HG02642 (cell line): ENCODE data around the gene GPLD1.
A peak's percentile ranks its signal among the peaks of the same experiment; 100 is the strongest.
"Not testable (repeated sequence)": the region's sequence is repeated elsewhere in the genome, so short reads cannot be mapped to it uniquely, and the experiment has no call there.

Source experiments
- ATAC-seq: cut with Tn5 transposase; IDR thresholded peaks from one replicate; pipeline ENCODE4 v1.9.1; 2021; ENCODE audit warnings: mild to moderate bottlenecking; ENCODE audit not compliant: unreplicated experiment, poor library complexity

GPLD1 gene

GRCh38 chr6:24426729-24427446, 62.5 kb downstream of the GPLD1 start:
- ATAC-seq = no peak

GRCh38 chr6:24425091-24425490, 64.3 kb downstream of the GPLD1 start:
- ATAC-seq = no peak

GRCh38 chr6:24419526-24419925, 69.9 kb downstream of the GPLD1 start:
- no peak for ATAC-seq

GRCh38 chr6:24415753-24416152, 73.6 kb downstream of the GPLD1 start:
- ATAC-seq = peak; percentile 86

GRCh38 chr6:24414531-24414930, 74.8 kb downstream of the GPLD1 start:
- ATAC-seq = not testable (repeated sequence)

GRCh38 chr6:24412294-24412693, 77.1 kb downstream of the GPLD1 start:
- no peak for ATAC-seq

- no peak for ATAC-seq
Observed at GRCh38 chr6:24410622-24411021, 78.8 kb downstream of the GPLD1 start.

- ATAC-seq = peak; percentile 91
Observed at GRCh38 chr6:24408719-24409410, 80.5 kb downstream of the GPLD1 start.

- no peak for ATAC-seq
Observed at GRCh38 chr6:24405262-24405661, 84.1 kb downstream of the GPLD1 start.

- ATAC-seq = no peak
Observed at GRCh38 chr6:24403501-24403824, 85.9 kb downstream of the GPLD1 start.

GRCh38 chr6:24402697-24403500, 86.5 kb downstream of the GPLD1 start, which contains the start of gene MRS2:
Gene MRS2 (plus strand): TSS chr6:24402936. CDS start chr6:24403047, 111 bp downstream.
- peak; percentile 98 for ATAC-seq

- no peak for ATAC-seq
Observed at GRCh38 chr6:24401458-24401857, 87.9 kb downstream of the GPLD1 start.

- ATAC-seq = not testable (repeated sequence)
Observed at GRCh38 chr6:24400045-24401039, 89.0 kb downstream of the GPLD1 start.

GRCh38 chr6:24397631-24398030, 91.7 kb downstream of the GPLD1 start:
- no peak for ATAC-seq

- no peak for ATAC-seq
Observed at GRCh38 chr6:24396824-24397223, 92.6 kb downstream of the GPLD1 start.

GRCh38 chr6:24394780-24395437, 94.5 kb downstream of the GPLD1 start:
- ATAC-seq = no peak

- no peak for ATAC-seq
Observed at GRCh38 chr6:24394061-24394779, 95.2 kb downstream of the GPLD1 start.

- ATAC-seq = peak; percentile 90
Observed at GRCh38 chr6:24391756-24392405, 97.5 kb downstream of the GPLD1 start.
